Measurements from ENCODE around the gene SORD. TPM values are rescaled to one million over a fixed set of nuclear protein-coding genes. Genes with fewer than 3 reads are reported as not detected.
"Not testable (repeated sequence)": the region's sequence is repeated elsewhere in the genome, so short reads cannot be mapped to it uniquely, and the experiment has no call there.

Gene SORD
- total and polyA plus RNA-seq, 9 of the 15 experiments (the other 6 are each of a cell fraction or from before 2014, with no cell fraction given), result 5.9 to 79.2 (median 29.6) TPM

GRCh38 chr15:44999105-44999504 lies 23.9 kb upstream of the SORD start:
- Histone ChIP-seq H3K36me3 (ENCODE audit: control insufficient read depth, insufficient read depth, low read length) (no peaks in the 10 kb centered on the region), H3K4me3 (no peak overlapping the region), H2AFZ (ENCODE audit: low read depth, low read length) (peak overlapping the region; percentile 24; the same call in 1 of the 2 replicates), H3K9me1 (ENCODE audit: control insufficient read depth, insufficient read depth, low read length) (no peaks in the 10 kb centered on the region), H3K9me3 (replicated peaks; ENCODE audit: control insufficient read depth, insufficient read depth, low read depth, low read length) (no peaks in the 10 kb centered on the region), H3K4me2 (ENCODE audit: insufficient read depth, low read length) (no peak overlapping the region), H3K9ac (ENCODE audit: insufficient read depth in 1 of 2, low read depth in 2 of 2, low read length in 2 of 2) (no peak overlapping the region), H3K79me2 (ENCODE audit: control insufficient read depth, insufficient read depth, low read length) (no peaks in the 10 kb centered on the region), H3K4me1 (replicated peaks in 1 of 2; ENCODE audit: control insufficient read depth in 2 of 2, insufficient read depth in 2 of 2, low read length in 2 of 2) (no peaks in the 10 kb centered on the region), H3K27me3 (ENCODE audit: control insufficient read depth in 2 of 2, insufficient read depth in 2 of 2, low read length in 2 of 2) (no peaks in the 10 kb centered on the region), H3K27ac (ENCODE audit: extremely low read depth, low read depth, low read length) (no peak overlapping the region), H4K20me1 (replicated peaks; ENCODE audit: control insufficient read depth, insufficient read depth, low read length) (no peaks in the 10 kb centered on the region)
- DNase-seq (ENCODE audit: extremely low read depth in 1 of 4, low spot score in 3 of 4) (no peak), FAIRE-seq (no peak), ATAC-seq (no peak)
- BruUV-seq (replicated peaks), result no TSS peak
- intact Hi-C loops (cut with micrococcal nuclease), result no loop called here
- CTCF ChIA-PET (ENCODE audit: low intra/inter-chr PET ratio), result no interaction called here
- TF ChIP-seq ZNF23 (CRISPR knock-in tag; IDR thresholded peaks at IDR 0.05), result no peak
- no peak for TF ChIP-seq ZBTB9 (CRISPR knock-in tag; IDR thresholded peaks at IDR 0.05)
- TF ChIP-seq NELFE (IDR thresholded peaks at IDR 0.05; ENCODE audit: insufficient read depth, insufficient read length), result no peak
- no peak for TF ChIP-seq DMBX1 (CRISPR knock-in tag; IDR thresholded peaks at IDR 0.05; ENCODE audit: borderline replicate concordance)
- TF ChIP-seq PTBP1 (IDR thresholded peaks at IDR 0.05; ENCODE audit: low read depth, low read length), result no peak
- TF ChIP-seq SP2 (IDR thresholded peaks at IDR 0.05; ENCODE audit: extremely low read depth, low read depth, low read length, poor library complexity, severe bottlenecking), result no peak
- no peak for TF ChIP-seq ZNF12 (CRISPR knock-in tag; IDR thresholded peaks at IDR 0.05)
- no peak for TF ChIP-seq PURB (CRISPR knock-in tag; IDR thresholded peaks at IDR 0.05; ENCODE audit: low read depth)
- no peak for TF ChIP-seq JUND (IDR thresholded peaks at IDR 0.05; ENCODE audit: borderline replicate concordance, low read depth, low read length)
- no peak for TF ChIP-seq JUND (tag; IDR thresholded peaks at IDR 0.05; ENCODE audit: borderline replicate concordance, low read depth, low read length)
- TF ChIP-seq SAFB2 (IDR thresholded peaks at IDR 0.05; ENCODE audit: borderline replicate concordance, low read depth, low read length, severe bottlenecking), result no peak
- TF ChIP-seq MXD1 (CRISPR knock-in tag; IDR thresholded peaks at IDR 0.05; ENCODE audit: borderline replicate concordance, poor library complexity, severe bottlenecking), result no peak
- TF ChIP-seq ATF2 (CRISPR knock-in tag; IDR thresholded peaks at IDR 0.05), result no peak
- TF ChIP-seq ZNF589 (CRISPR knock-in tag; IDR thresholded peaks at IDR 0.05; ENCODE audit: low read depth), result no peak
- WGBS (ENCODE audit: insufficient coverage, low coverage, missing lambda C conversion rate), result 8% methylated on average over 2 of the region's 2 CpGs
- in situ Hi-C loops (cut with MboI), result no loop called here
- POLR2A ChIA-PET, result no interaction called here

GRCh38 chr15:45001180-45001579 lies 21.8 kb upstream of the SORD start:
- WGBS (ENCODE audit: insufficient coverage, low coverage, missing lambda C conversion rate), result 0% methylated on average over 1 of the region's 1 CpG
- H3K9me3 ChIP-seq (replicated peaks; ENCODE audit: control insufficient read depth, insufficient read depth, low read depth, low read length); H3K9ac ChIP-seq (ENCODE audit: insufficient read depth in 1 of 2, low read depth in 2 of 2, low read length in 2 of 2); in situ Hi-C loops (cut with MboI); H3K4me2 ChIP-seq (ENCODE audit: insufficient read depth, low read length); CTCF ChIA-PET (ENCODE audit: low intra/inter-chr PET ratio); H3K36me3 ChIP-seq (ENCODE audit: control insufficient read depth, insufficient read depth, low read length); intact Hi-C loops (cut with micrococcal nuclease); POLR2A ChIA-PET; DNase-seq (ENCODE audit: extremely low read depth in 1 of 4, low spot score in 3 of 4); H3K27me3 ChIP-seq (ENCODE audit: control insufficient read depth in 2 of 2, insufficient read depth in 2 of 2, low read length in 2 of 2); ATAC-seq; H3K4me3 ChIP-seq; H3K27ac ChIP-seq (ENCODE audit: extremely low read depth, low read depth, low read length); H4K20me1 ChIP-seq (replicated peaks; ENCODE audit: control insufficient read depth, insufficient read depth, low read length); FAIRE-seq; H3K9me1 ChIP-seq (ENCODE audit: control insufficient read depth, insufficient read depth, low read length); H3K79me2 ChIP-seq (ENCODE audit: control insufficient read depth, insufficient read depth, low read length); H2AFZ ChIP-seq (ENCODE audit: low read depth, low read length); H3K4me1 ChIP-seq (replicated peaks in 1 of 2; ENCODE audit: control insufficient read depth in 2 of 2, insufficient read depth in 2 of 2, low read length in 2 of 2); BruUV-seq (replicated peaks): not testable (repeated sequence)

All from K562 (cell line).